Measurements from ENCODE around the gene KCNJ13.
"Not testable (repeated sequence)": the region's sequence is repeated elsewhere in the genome, so short reads cannot be mapped to it uniquely, and the experiment has no call there.

KCNJ13 gene

GRCh38 chr2:232770207-232770606 lies 6.2 kb downstream of the KCNJ13 start:
- DNase-seq (ENCODE audit: low read depth in 3 of 3, low spot score in 1 of 3), result no peak

- DNase-seq (ENCODE audit: low read depth in 3 of 3, low spot score in 1 of 3), result no peak
Measured at GRCh38 chr2:232767866-232768265, 8.5 kb downstream of the KCNJ13 start.

GRCh38 chr2:232761301-232761907 lies 15.0 kb downstream of the KCNJ13 start:
- DNase-seq (ENCODE audit: low read depth in 3 of 3, low spot score in 1 of 3), result no peak

- no peak for DNase-seq (ENCODE audit: low read depth in 3 of 3, low spot score in 1 of 3)
Measured at GRCh38 chr2:232757905-232758304, 18.5 kb downstream of the KCNJ13 start.

- no peak for DNase-seq (ENCODE audit: low read depth in 3 of 3, low spot score in 1 of 3)
Measured at GRCh38 chr2:232750135-232750671, 26.2 kb downstream of the KCNJ13 start.

- DNase-seq (ENCODE audit: low read depth in 3 of 3, low spot score in 1 of 3), result no peak
Measured at GRCh38 chr2:232749331-232749730, 27.0 kb downstream of the KCNJ13 start.

GRCh38 chr2:232748038-232748437 lies 28.3 kb downstream of the KCNJ13 start:
- no peak for DNase-seq (ENCODE audit: low read depth in 3 of 3, low spot score in 1 of 3)

GRCh38 chr2:232744963-232745362 lies 31.4 kb downstream of the KCNJ13 start:
- DNase-seq (ENCODE audit: low read depth in 3 of 3, low spot score in 1 of 3), result no peak

GRCh38 chr2:232741972-232742371 lies 34.4 kb downstream of the KCNJ13 start:
- no peak for DNase-seq (ENCODE audit: low read depth in 3 of 3, low spot score in 1 of 3)

- DNase-seq (ENCODE audit: low read depth in 3 of 3, low spot score in 1 of 3), result no peak
Measured at GRCh38 chr2:232741294-232741693, 35.1 kb downstream of the KCNJ13 start.

- DNase-seq (ENCODE audit: low read depth in 3 of 3, low spot score in 1 of 3), result no peak
Measured at GRCh38 chr2:232731470-232731869, 44.9 kb downstream of the KCNJ13 start.

- no peak for DNase-seq (ENCODE audit: low read depth in 3 of 3, low spot score in 1 of 3)
Measured at GRCh38 chr2:232728785-232729184, 47.6 kb downstream of the KCNJ13 start.

- DNase-seq (ENCODE audit: low read depth in 3 of 3, low spot score in 1 of 3), result no peak
Measured at GRCh38 chr2:232723027-232723426, 53.3 kb downstream of the KCNJ13 start.

- no peak for DNase-seq (ENCODE audit: low read depth in 3 of 3, low spot score in 1 of 3)
Measured at GRCh38 chr2:232721882-232722281, 54.5 kb downstream of the KCNJ13 start.

- no peak for DNase-seq (ENCODE audit: low read depth in 3 of 3, low spot score in 1 of 3)
Measured at GRCh38 chr2:232721261-232721660, 55.1 kb downstream of the KCNJ13 start.

- DNase-seq (ENCODE audit: low read depth in 3 of 3, low spot score in 1 of 3), result not testable (repeated sequence)
Measured at GRCh38 chr2:232720056-232720455, 56.3 kb downstream of the KCNJ13 start.

All from stimulated activated CD4-positive, alpha-beta T cell treated with anti-CD3 and anti-CD28 coated beads, TNF-alpha, amount 100 ng/mL, for 1 hour (primary cell).